WTC11 (cell line): ENCODE measurements around the gene NHSL1.

ENCODE experiments used
- FOXJ3 ChIP-seq: sonication (generic); formaldehyde crosslinking; IDR thresholded peaks from 2 replicates; pipeline ENCODE4 v1.9.0; 2021; ENCODE audit warnings: missing genetic modification reagents, mild to moderate bottlenecking, borderline replicate concordance
- HMGA2 ChIP-seq: fragments of 250-450 bp; sonication (Bioruptor Pico); IDR thresholded peaks from 2 replicates; pipeline ENCODE4 v1.4.0; 2021; ENCODE audit warnings: mild to moderate bottlenecking, moderate library complexity
- JUN ChIP-seq: sonication (generic); formaldehyde crosslinking; IDR thresholded peaks from 2 replicates; pipeline ENCODE4 v1.8.0; 2023; ENCODE audit warnings: mild to moderate bottlenecking, missing genetic modification reagents
- TF ChIP-seq, protein P1 (sequence below): fragments of 200-600 bp; IDR thresholded peaks from 2 replicates; pipeline ENCODE4 v1.8.0; 2022; ENCODE audit warnings: antibody characterized with exemption

DNA sequence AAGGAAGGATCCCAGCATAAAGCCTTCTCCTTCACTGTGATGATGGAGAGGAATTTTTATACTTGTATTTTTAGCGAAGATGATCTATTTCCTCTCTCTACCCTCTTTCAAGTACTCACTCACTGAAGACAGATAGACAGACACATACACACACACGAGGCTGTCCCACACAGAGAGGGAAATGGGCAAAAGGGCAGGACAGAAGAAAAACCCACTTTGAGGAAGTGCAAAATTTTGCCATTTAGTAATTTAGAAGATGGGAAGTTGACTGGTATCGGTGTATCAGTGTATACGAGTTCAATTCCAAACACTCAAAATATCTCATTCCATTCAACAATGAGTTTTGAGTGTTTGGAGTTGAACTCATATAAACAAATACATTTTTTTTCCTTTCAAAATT is 64.4 kb downstream of the NHSL1 start:
- TF ChIP-seq HMGA2 (no peak), FOXJ3 (CRISPR knock-in tag) (no peak), JUN (CRISPR knock-in tag) (no peak)
- TF ChIP-seq, protein P1, sequence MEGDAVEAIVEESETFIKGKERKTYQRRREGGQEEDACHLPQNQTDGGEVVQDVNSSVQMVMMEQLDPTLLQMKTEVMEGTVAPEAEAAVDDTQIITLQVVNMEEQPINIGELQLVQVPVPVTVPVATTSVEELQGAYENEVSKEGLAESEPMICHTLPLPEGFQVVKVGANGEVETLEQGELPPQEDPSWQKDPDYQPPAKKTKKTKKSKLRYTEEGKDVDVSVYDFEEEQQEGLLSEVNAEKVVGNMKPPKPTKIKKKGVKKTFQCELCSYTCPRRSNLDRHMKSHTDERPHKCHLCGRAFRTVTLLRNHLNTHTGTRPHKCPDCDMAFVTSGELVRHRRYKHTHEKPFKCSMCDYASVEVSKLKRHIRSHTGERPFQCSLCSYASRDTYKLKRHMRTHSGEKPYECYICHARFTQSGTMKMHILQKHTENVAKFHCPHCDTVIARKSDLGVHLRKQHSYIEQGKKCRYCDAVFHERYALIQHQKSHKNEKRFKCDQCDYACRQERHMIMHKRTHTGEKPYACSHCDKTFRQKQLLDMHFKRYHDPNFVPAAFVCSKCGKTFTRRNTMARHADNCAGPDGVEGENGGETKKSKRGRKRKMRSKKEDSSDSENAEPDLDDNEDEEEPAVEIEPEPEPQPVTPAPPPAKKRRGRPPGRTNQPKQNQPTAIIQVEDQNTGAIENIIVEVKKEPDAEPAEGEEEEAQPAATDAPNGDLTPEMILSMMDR = no peak
